Eye (tissue), 1 donor: ENCODE measurements around the gene SMC6.

Experiments used
- DNase-seq: peaks from one replicate; pipeline ENCODE4 v3.0.0-alpha.2; 2015

Gene SMC6

DNA sequence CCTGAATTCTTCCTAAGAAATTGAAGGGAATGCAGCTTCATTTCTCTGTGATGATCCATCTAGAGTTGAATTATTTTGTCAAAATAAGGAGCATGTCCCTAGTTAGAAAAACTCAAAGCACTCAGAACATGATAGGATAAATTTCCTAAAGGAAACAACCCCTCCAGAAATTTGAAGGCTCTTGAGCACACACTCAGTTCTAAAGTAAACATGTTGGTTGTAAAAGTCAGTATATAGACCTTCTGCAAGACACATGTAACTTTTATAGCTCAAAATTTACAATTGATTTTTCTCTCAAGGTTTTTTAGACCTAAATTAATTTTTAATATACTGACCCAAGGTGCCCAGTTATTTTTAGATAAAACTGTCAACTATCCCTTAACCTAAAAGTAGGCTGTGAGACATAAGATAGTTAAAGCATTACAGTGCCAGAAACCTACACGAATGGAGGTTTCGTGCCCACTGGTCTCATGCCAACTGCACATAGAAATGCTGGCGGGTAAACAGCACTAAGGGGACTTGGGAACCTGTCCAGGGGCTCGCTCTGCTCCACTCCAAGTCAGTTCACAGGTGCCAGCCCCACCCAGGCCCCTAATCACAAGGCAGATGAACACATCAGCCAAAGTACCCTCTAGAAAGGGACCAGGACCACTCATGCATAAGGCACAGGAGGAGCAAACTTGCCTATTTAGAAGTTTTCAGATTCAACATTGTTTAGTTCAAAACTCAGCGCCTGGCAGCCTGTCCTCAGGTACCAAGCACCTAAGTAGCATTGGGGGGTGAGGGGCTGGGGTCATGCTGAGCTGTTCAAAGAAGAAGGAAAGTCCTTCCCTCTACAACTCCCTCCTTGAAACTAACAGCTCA is 106.5 kb downstream of the SMC6 start:
- DNase-seq = no peak

DNA sequence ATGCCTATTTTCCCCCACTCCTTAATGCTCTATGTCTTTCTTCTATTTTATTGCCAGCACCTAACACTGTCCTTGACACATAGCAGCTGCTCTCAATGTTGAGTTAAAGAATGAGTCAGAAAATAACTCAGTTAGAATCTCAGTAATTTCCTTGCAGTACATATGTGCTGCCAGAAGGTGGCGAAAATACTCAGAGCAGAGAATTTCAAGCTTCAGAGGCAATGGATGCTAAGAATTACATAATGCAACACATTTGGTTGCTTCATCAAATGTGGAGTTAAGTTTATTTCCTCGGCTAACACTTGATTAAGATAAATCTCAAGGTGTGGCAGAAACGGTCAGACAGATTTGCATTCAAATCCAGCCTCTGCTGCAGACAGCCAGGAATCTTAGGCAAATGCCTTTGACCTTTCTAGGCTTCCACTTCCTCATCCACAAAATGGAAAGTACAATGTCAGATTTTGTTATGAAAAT is 107.5 kb downstream of the SMC6 start:
- peak; percentile 81 for DNase-seq

DNA sequence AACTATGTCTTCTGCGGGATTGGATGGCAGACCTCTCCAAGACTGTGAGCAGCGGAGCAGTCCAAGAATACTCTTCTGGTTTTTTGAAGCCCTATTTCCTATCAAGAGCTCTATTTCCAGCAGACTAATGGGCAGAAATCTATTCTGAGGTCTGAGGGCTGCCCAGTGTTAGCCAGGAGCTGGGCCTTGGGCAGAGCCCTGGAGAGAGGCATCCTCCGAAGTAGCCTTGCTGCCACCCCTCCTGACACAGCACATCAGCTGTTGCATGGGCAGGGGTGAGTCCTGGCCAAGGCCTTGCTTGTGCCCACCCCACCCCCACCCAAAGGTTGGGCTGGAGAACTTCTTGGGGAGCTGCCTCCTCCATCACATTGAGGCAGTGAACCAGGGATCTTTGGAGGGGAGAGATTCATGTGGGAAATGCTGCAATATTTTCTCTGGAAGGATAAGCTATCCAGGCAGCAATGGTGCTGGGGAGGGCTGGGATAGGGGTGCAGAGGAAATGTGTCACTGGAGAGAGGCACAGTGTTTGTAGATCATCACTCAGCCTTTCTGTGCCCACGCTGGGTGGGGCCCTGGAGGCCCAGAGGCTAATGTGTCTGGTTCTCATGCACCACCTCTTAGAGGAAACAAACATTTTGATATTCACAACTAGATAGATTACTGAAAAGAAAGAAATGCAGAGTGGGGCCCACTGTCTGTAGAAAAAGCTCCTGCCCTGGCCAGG is 108.5 kb downstream of the SMC6 start:
- DNase-seq = no peak

- DNase-seq = no peak
Measured at GRCh38 chr2:17643031-17643615, 110.5 kb downstream of the SMC6 start.

DNA sequence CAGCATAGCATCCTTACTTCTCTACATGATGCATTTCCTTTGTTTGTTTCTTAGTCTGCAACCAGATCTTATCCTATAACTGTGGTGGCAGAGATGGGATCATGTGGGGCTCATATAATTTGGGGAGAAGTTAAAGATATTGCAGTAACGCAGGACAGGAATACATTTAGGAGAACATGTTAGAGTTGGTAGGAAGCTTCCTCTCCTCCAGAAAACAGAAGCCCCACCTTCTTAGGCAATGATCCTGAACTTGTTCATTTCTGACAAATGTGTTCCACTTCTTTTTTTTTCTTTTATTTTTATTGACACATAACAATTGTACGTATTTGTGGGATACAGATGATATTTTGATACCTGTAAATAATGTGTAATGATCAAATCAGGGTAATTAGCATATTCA is 113.2 kb downstream of the SMC6 start:
- DNase-seq = no peak

DNA sequence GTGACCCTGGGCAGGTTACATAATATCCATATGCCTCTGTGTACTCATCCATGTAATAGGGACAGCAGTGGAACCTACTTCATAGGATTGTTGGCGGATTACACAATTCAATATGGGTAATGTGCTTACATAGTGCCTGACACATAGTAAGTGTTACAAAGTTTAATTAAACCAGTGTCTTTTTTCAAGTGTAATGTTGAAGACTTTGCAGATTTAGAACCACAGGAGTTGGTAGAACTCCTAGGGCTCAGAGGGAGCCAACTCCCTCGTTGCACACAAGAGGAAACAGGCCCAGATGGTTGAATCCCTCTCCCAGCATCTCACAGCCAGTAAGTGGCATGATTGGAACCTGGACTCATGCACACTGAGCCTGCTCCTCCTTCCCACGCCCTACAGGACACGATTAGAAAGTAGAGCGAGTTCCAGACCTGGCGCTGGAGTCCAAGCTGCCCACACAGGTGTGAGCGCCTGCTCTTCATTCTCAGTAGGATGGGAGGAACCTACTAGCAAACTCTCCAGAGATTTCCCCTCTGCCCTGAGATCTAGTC is 115.3 kb downstream of the SMC6 start:
- DNase-seq = no peak

- no peak for DNase-seq
Measured at GRCh38 chr2:17637131-17637906, 116.3 kb downstream of the SMC6 start.

DNA sequence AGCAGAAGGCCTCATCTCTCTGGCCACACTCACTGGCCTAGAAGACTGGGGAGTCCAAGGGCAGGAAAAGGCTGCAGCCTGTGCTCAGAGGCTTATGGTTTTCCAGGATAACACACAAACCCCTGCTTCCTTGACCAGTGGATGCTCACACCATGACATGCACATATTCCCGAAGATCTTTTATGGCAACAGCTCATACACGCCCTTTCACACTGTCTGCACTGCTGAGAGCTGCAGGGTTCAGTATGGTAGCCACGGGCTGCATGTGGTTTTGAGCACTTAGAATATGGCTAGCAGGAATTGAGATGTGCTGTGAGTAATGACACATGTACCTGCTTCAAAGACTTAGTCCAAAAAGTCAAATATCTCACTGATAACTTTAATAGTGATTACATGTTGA is 117.4 kb downstream of the SMC6 start:
- DNase-seq = no peak

DNA sequence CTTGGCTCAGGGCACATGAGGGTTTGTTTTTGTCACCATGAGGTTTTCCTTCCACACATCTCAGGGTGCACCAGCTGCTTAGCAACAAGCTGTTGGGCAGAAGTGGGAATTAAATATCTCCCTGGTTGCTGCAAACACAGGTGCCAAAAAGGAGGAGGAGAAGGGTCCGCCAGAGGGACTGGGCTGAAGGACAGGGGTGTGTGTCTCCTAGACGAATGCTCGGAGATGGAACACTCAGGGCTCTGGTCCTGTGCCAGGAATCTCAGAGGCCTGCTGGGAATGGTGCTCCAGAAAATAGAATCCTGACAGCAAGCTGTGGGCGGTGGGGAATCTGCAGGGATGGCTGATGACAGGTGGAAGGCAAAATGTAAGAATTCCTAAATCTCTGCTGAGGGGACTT is 118.6 kb downstream of the SMC6 start:
- DNase-seq = peak; percentile 11

- no peak for DNase-seq
Measured at GRCh38 chr2:17630089-17630488, 123.5 kb downstream of the SMC6 start.

DNA sequence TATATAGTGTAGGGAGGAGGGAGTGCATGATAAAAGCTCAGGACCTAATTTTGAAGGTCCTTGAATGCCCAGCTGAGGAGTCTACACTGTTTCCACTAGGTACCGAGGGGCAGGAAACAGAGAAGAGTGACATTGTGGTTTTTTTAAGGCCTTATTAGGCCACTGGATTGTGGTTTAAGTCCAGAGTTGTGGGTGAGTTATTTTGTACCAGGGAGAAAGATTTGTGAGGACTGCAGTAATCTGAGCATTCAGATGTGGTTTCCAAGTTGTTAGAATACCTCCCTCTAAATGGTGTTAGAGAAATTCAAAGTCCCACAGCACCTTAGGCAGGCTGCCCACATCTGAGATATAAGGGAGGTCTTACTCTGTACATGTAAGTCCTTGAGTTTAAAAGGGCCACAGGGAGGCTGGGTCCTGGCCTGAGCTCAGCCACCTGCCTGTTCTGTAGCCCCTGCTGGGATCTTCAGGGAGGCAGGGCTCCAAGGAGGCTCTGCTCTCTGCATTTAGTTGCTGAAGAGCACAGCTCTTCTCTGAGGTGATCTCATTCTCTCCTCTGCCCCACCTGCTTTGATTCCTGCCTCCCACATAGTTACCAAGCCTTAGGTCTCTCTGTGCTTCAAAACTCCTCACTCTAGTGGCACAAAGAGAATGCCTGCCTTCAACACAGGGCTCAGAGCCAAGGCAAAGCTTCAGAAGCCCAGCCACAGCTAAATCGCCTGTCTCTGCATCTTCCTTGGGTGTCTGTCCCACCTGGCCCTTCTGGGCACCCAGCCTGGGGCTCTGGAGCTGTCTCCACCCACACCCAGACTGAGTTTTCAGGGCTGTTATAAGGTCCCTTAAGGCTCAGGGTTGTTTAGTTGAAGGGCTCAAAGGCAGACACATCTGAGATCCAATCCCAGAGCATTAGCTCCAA is 125.0 kb downstream of the SMC6 start:
- no peak for DNase-seq

DNA sequence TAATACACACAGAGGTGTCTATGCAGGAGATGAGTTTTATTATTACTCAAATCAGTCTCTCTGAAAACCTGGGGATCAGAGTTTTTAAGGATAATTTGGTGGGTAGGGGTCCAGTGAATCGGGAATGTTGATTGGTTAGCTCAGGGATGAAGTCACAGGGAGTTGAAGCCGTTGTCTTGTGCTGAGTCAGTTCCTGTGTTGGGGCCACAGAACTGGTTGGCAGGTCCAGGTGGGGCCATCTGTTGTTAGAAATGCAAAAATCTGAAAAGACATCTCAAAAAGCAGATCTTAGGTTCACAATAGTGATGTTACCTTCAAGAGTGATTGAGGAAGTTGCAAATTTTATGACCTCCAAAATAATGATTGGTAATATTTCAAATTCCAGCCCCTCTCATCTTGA is 126.2 kb downstream of the SMC6 start:
- DNase-seq = no peak

DNA sequence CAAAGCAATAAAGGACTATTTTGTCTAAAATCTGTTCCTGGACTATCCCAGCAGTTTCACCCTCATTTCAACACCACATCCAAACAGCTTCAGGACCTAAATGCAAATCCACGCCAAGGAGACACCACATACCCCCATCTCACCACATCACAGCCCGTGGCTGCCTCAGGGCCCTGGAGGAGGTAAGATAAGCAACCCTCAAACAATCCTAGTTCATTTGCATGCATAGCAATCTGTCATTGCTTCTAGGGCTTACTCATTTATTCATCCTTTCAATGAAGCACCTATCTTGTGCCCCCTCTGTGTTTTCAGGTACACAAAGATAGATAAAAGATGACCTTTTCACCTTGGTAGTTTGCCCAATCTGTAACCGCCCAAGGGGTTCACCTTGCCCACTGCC is 126.6 kb downstream of the SMC6 start:
- no peak for DNase-seq

DNA sequence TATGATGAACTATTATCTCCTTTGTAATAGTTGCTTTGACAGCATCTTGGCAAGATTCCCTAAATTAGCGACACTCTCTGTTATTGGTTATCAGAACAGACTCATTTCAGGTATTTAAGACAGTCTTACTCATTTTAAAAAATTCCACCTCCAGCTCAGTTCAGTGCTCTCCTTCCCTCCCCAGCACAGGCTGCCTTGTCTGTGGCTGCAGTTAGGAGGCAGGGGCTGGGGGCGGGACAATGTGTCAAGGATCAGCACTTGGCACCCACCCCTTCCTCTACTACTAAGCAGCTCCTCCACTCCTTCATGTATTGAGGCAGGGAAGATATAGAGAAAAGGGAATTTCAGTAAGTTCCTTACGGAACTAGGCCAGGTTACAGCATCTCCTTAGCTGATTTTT is 128.2 kb downstream of the SMC6 start:
- DNase-seq = no peak

DNA sequence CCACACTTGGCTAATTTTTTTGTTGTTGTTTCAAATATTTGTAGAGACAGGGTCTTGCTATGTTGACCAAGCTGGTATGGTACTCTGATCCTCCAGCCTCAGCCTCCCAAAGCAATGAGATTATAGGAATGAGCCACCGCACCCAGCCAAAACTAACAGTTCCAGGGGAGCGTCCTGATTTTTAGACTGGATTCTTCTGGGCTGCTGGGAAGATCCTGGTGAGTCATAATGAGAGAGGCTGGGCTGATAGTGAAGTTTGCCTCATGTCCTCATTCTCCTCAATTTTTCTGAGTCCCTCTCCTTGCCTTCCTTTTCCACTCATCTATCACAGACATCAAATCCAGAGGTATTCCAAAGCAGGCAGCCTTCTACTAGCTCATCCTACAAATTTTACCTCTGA is 131.8 kb downstream of the SMC6 start:
- DNase-seq = no peak

DNA sequence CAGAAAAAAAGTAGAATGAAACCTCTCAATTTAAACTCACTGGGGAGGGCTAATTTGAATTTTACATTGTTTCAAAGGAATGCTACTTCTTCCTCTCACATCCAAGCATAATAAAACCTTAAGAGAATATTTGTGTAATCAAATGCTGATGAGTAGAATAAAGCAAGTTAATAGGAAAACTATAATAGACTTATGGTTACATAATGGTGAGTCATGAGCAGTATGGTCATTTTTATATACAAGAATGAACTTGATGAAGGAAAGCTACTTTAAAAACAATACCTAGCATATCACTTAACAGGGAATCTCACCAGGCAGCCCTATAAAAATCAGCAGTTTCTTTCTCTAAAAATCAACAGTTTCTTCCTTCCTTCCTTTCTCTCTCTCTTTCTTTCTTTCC is 132.8 kb downstream of the SMC6 start:
- DNase-seq = no peak

DNA sequence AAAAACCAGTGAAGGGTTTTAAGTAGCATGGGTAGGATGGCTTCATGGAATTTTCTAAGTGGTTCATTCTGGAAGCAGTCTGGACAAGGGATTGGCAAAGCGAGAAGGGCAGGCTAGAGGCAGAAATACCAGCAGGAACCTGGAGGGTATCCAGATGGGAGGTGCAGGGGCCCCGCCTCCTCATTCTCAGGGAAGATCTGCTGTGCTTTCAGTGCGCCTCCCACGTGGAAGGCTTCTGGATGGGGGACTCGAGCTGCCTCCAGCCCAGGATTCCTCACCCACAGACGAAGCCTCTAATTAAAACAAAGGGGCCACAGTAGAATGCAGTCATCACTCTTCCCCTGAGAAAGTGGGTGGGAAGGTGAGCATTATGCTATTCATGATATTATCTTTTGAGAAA is 133.3 kb downstream of the SMC6 start:
- DNase-seq = no peak

- DNase-seq = no peak
Measured at GRCh38 chr2:17617955-17618354, 135.7 kb downstream of the SMC6 start.

DNA sequence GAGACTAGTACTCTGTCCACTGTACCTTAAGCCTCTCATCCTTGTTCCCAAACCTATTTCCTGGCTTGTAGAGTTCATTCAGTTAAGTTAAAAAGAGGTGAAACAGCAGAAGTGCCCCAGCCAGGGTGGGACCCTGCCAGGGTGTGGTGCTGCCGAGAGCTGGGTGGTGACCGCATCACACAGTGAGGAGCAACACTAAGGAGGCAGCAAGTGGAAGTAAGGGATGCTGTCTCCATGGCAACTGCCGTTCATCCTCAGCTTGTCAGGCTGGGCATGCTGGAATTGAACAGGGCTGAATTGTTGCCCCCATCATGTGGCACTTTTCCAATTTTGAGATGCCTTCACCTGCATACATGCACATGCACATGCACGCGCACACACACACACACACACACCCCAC is 136.1 kb downstream of the SMC6 start:
- DNase-seq = peak; percentile 16

GRCh38 chr2:17616405-17616804 is 137.2 kb downstream of the SMC6 start:
- no peak for DNase-seq

GRCh38 chr2:17615728-17616351 is 137.8 kb downstream of the SMC6 start:
- DNase-seq = no peak
